H1 (cell line): ENCODE results near the gene DDOST. TPM values are rescaled to one million over a fixed set of nuclear protein-coding genes. Genes with fewer than 3 reads are reported as not detected.

Experiments
- ATF2 ChIP-seq: IDR thresholded peaks from 2 replicates; pipeline ENCODE4 v1.6.1; 2012; ENCODE audit warnings: low read length, inconsistent platforms
- CHD7 ChIP-seq: fragments of 300-600 bp; sonication (generic); IDR thresholded peaks from 2 replicates; pipeline ENCODE4 v1.7.1; 2012; ENCODE audit warnings: low read length, moderate library complexity, mild to moderate bottlenecking, inconsistent platforms; ENCODE audit not compliant: insufficient replicate concordance
- SIN3A ChIP-seq, 2 experiments: IDR thresholded peaks in 1 of 2; conservative IDR thresholded peaks in 1 of 2; 2 replicates each; pipeline ENCODE4 v1.6.1; 2011 to 2012; ENCODE audit warnings: low read length in 2 of 2, improper control_type of control experiment in 1 of 2, low read depth in 1 of 2, mild to moderate bottlenecking in 1 of 2
- polyA plus RNA-seq, 7 experiments: library from polyadenylated mRNA; depleted of rRNA in 3 of 7; stranded (reverse) in 5 of 7; unstranded in 2 of 7; fragments of >200 nt in 5 of 7; fragments of 200-250 nt in 2 of 7; gene quantifications; 1 replicate in 5 of 7; 2 replicates in 1 of 7; 4 replicates in 1 of 7; pipeline versions ENCODE4 v1.2.1 to v1.2.3, GENCODE V29; 2011 to 2013; ENCODE audit warnings: missing spikeins in 2 of 7, mixed read lengths in 2 of 7
- total RNA-seq: library from RNA; stranded (reverse); fragmentation: NEBNext Ultra II Directional; extraction: Animal tissue kit (Norgen Biotek cat#: 25700); gene quantifications from 2 replicates; pipeline ENCODE4 v1.2.1, GENCODE V29; 2021

The DDOST gene
- total and polyA plus RNA-seq, 2 of the 8 experiments (the other 6 are each of a cell fraction or from before 2014, with no cell fraction given): 253 to 336 TPM

- TF ChIP-seq SIN3A (conservative IDR thresholded peaks at IDR 0.05 in 1 of 2, IDR thresholded peaks at IDR 0.05 in 1 of 2; ENCODE audit: low read depth in 1 of 2, low read length in 2 of 2): no peak
- TF ChIP-seq ATF2: no peak
- no peak for TF ChIP-seq CHD7
These were observed 44.1 kb upstream of the DDOST start (continued) for GRCh38 chr1:20705203-20705755.
